CD4-positive, alpha-beta memory T cell (primary cell): Measurements from ENCODE around the gene SEC23IP. TPM values are rescaled to one million over a fixed set of nuclear protein-coding genes. Genes with fewer than 3 reads are reported as not detected.
A peak's percentile ranks its signal among the peaks of the same experiment; 100 is the strongest.

Experiments used
- CTCF ChIA-PET: fragments of 350-600 bp; sonication (Branson Sonifier 250); formaldehyde crosslinking; loops from one replicate; lab custom pipeline; 2021; ENCODE audit warnings: inconsistent platforms; ENCODE audit not compliant: partially characterized antibody; lab: Charles Lee
- POLR2A ChIA-PET: fragments of 350-600 bp; sonication (Branson Sonifier 250); formaldehyde crosslinking; loops from one replicate; lab custom pipeline; 2021; ENCODE audit not compliant: partially characterized antibody; lab: Charles Lee
- DNase-seq, 5 donors: peaks; one replicate each; pipeline versions ENCODE4 v3.0.0 to v3.0.0-alpha.2; 2020 to 2022; ENCODE audit warnings: mixed read lengths in 1 of 5
- H3K27ac ChIP-seq: one replicate; pipeline ENCODE4 v1.7.0; 2013; ENCODE audit warnings: low read depth, low read length
- H3K27me3 ChIP-seq: 2 replicates; pipeline ENCODE4 v1.7.0; 2013; ENCODE audit warnings: mild to moderate bottlenecking, low read length, moderate library complexity; ENCODE audit not compliant: insufficient read depth
- H3K36me3 ChIP-seq: 2 replicates; pipeline ENCODE4 v1.7.0; 2013; ENCODE audit warnings: mild to moderate bottlenecking, low read length, moderate library complexity; ENCODE audit not compliant: insufficient read depth
- H3K4me1 ChIP-seq: 2 replicates; pipeline ENCODE4 v1.7.0; 2013; ENCODE audit warnings: mild to moderate bottlenecking, low read length, moderate library complexity; ENCODE audit not compliant: insufficient read depth
- H3K4me3 ChIP-seq, 2 donors: one replicate each; pipeline ENCODE4 v1.7.0; 2013; ENCODE audit warnings: low read length in 2 of 2, mild to moderate bottlenecking in 1 of 2
- H3K9me3 ChIP-seq, 2 donors: one replicate each; pipeline ENCODE4 v1.7.0; 2013; ENCODE audit warnings: low read length in 2 of 2, control low read depth in 1 of 2; ENCODE audit not compliant: control insufficient read depth in 1 of 2
- H3K27ac Mint-ChIP-seq, 7 donors: one replicate each; pipeline ENCODE4 v1.8.0; 2020 to 2021; ENCODE audit warnings: mixed read lengths in 7 of 7, mild to moderate bottlenecking in 6 of 7, inconsistent platforms in 3 of 7, moderate library complexity in 3 of 7
- H3K27me3 Mint-ChIP-seq, 2 donors: one replicate each; pipeline ENCODE4 v1.8.0; 2020 to 2021; ENCODE audit warnings: mixed read lengths in 2 of 2
- H3K36me3 Mint-ChIP-seq, 2 donors: one replicate each; pipeline ENCODE4 v1.8.0; 2020 to 2021; ENCODE audit warnings: mixed read lengths in 2 of 2, inconsistent platforms in 1 of 2, mild to moderate bottlenecking in 1 of 2
- H3K4me1 Mint-ChIP-seq, 4 donors: one replicate each; pipeline ENCODE4 v1.8.0; 2020 to 2021; ENCODE audit warnings: mixed read lengths in 4 of 4, mild to moderate bottlenecking in 1 of 4
- H3K4me3 Mint-ChIP-seq, 8 donors: one replicate each; pipeline ENCODE4 v1.8.0; 2020 to 2021; ENCODE audit warnings: mixed read lengths in 8 of 8, mild to moderate bottlenecking in 7 of 8, moderate library complexity in 6 of 8, inconsistent platforms in 3 of 8
- H3K9me3 Mint-ChIP-seq, 8 donors: one replicate each; pipeline ENCODE4 v1.8.0; 2020 to 2021; ENCODE audit warnings: mixed read lengths in 8 of 8, mild to moderate bottlenecking in 5 of 8, inconsistent platforms in 3 of 8, moderate library complexity in 1 of 8
- intact Hi-C: fragments of 100-400 bp; cut with micrococcal nuclease; formaldehyde crosslinking; loops from one replicate; pipeline ENCODE4 v1.15.1; 2023
- polyA plus RNA-seq, 2 donors: library from polyadenylated mRNA; unstranded; fragments of 300-500 nt; fragmentation: Illumina TruSeq; gene quantifications; one replicate each; pipeline ENCODE4 v1.2.3, GENCODE V29; 2021
- total RNA-seq, 2 experiments: library from RNA; stranded (reverse); gene quantifications; one replicate each; pipeline ENCODE4 v1.2.3, GENCODE V29; 2021

Gene SEC23IP
- total and polyA plus RNA-seq, 4 experiments from 2014 or later: 51.6 to 70.0 (median 63.8) TPM

GRCh38 chr10:119893074-119893473, 544 bp downstream of the SEC23IP start:
- Histone ChIP-seq H3K4me1 (peaks cover 42% of the 10 kb centered on the region), H3K36me3 (no peaks in the 10 kb centered on the region), H3K27ac (peak overlapping the region; percentile 97), H3K9me3 (no peaks in the 10 kb centered on the region), H3K4me3 (peak overlapping the region; percentile 95 to 98), H3K27me3 (no peaks in the 10 kb centered on the region)
- no peak for DNase-seq
- H3K9me3 Mint-ChIP-seq: no peaks in the 10 kb centered on the region
- CTCF ChIA-PET: interaction anchor here (1.0 to 2.5 kb wide), 6 partner anchors 8 to 300 kb away, joined by 3 to 9 read pairs (median 4); partner anchors contain the start of gene INPP5F
- H3K4me3 Mint-ChIP-seq: peak overlapping the region; percentile 91 to 100 (median 99)
- intact Hi-C loops: no loop called here
- peaks cover 37 to 62% (median 49%) of the 10 kb centered on the region in 4 donors for H3K4me1 Mint-ChIP-seq
- H3K27ac Mint-ChIP-seq: peak overlapping the region; percentile 97 to 100 (median 99)
- no peaks in the 10 kb centered on the region for H3K27me3 Mint-ChIP-seq
- H3K36me3 Mint-ChIP-seq: peaks cover under 1 to 24% of the 10 kb centered on the region in 2 donors
- POLR2A ChIA-PET: interaction anchor here (0.7 to 7.4 kb wide), 12 partner anchors 8 to 1138 kb away, joined by 3 to 109 read pairs (median 4); partner anchors contain the start of genes CACUL1, INPP5F and MCMBP

GRCh38 chr10:119893845-119894427, 1.4 kb downstream of the SEC23IP start:
- CTCF ChIA-PET: interaction anchor here (0.7 to 2.5 kb wide), 2 partner anchors 21 to 143 kb away, joined by 3 to 9 read pairs; no protein-coding TSS in a partner anchor
- H3K4me3 Mint-ChIP-seq: peak overlapping the region; percentile 91 to 100 (median 99)
- Histone ChIP-seq H3K9me3 (no peaks in the 10 kb centered on the region), H3K4me3 (no peak overlapping the region), H3K27me3 (no peaks in the 10 kb centered on the region), H3K4me1 (peaks cover 49% of the 10 kb centered on the region), H3K27ac (peak overlapping the region; percentile 25), H3K36me3 (peaks cover 8% of the 10 kb centered on the region)
- POLR2A ChIA-PET: interaction anchor here (1.1 to 7.4 kb wide), 2 partner anchors 21 to 230 kb away, joined by 3 to 109 read pairs; partner anchors contain the start of gene MCMBP
- H3K9me3 Mint-ChIP-seq: no peaks in the 10 kb centered on the region
- peaks cover 45 to 66% (median 57%) of the 10 kb centered on the region in 4 donors for H3K4me1 Mint-ChIP-seq
- DNase-seq: no peak
- intact Hi-C loops: no loop called here
- no peaks in the 10 kb centered on the region for H3K27me3 Mint-ChIP-seq
- peaks cover 10 to 32% of the 10 kb centered on the region in 2 donors for H3K36me3 Mint-ChIP-seq
- H3K27ac Mint-ChIP-seq: peak overlapping the region; percentile 69 to 100 (median 99)

GRCh38 chr10:119896061-119896655, 3.6 kb downstream of the SEC23IP start:
- POLR2A ChIA-PET: interaction anchor here (0.6 to 7.4 kb wide), 3 partner anchors 20 to 24 kb away, joined by 3 to 109 read pairs (median 6); partner anchors contain the start of gene MCMBP
- H3K36me3 Mint-ChIP-seq: peaks cover 12 to 41% of the 10 kb centered on the region in 2 donors
- H3K27ac ChIP-seq: no peak overlapping the region

GRCh38 chr10:119896937-119897770, 4.6 kb downstream of the SEC23IP start:
- H3K4me1 Mint-ChIP-seq: peaks cover 50 to 73% (median 60%) of the 10 kb centered on the region in 4 donors
- Histone ChIP-seq H3K4me3 (no peak overlapping the region), H3K9me3 (no peaks in the 10 kb centered on the region), H3K27ac (no peak overlapping the region), H3K27me3 (no peaks in the 10 kb centered on the region), H3K4me1 (peaks cover 60% of the 10 kb centered on the region), H3K36me3 (peaks cover 12% of the 10 kb centered on the region)
- no peak for DNase-seq
- ChIA-PET CTCF (interaction anchor here (0.9 kb wide), 1 partner anchor 38 kb away, joined by 3 read pairs; no protein-coding TSS in a partner anchor), POLR2A (interaction anchor here (0.5 to 1.5 kb wide), 4 partner anchors 19 to 1175 kb away, joined by 3 to 6 read pairs (median 4); partner anchors contain the start of gene MCMBP)
- no peak overlapping the region for H3K4me3 Mint-ChIP-seq
- H3K9me3 Mint-ChIP-seq: no peaks in the 10 kb centered on the region
- no peaks in the 10 kb centered on the region for H3K27me3 Mint-ChIP-seq
- H3K27ac Mint-ChIP-seq: peak overlapping the region in 5 of 7 donors; percentile 19 to 83 (median 63)
- intact Hi-C loops: no loop called here
- H3K36me3 Mint-ChIP-seq: peaks cover 12 to 41% of the 10 kb centered on the region in 2 donors

More at GRCh38 chr10:119896061-119896655, 3.6 kb downstream of the SEC23IP start:
- H3K36me3 ChIP-seq: peaks cover 12% of the 10 kb centered on the region
- intact Hi-C loops: no loop called here
- no peaks in the 10 kb centered on the region for H3K27me3 ChIP-seq
- peaks cover 64% of the 10 kb centered on the region for H3K4me1 ChIP-seq
- no peaks in the 10 kb centered on the region for H3K27me3 Mint-ChIP-seq
- H3K4me1 Mint-ChIP-seq: peaks cover 50 to 75% (median 64%) of the 10 kb centered on the region in 4 donors
- no peak for DNase-seq
- no peaks in the 10 kb centered on the region for H3K9me3 ChIP-seq
- no peak overlapping the region for H3K4me3 ChIP-seq
- peak overlapping the region in 3 of 8 donors; percentile 2 to 31 (median 13) for H3K4me3 Mint-ChIP-seq
- H3K9me3 Mint-ChIP-seq: no peaks in the 10 kb centered on the region
- CTCF ChIA-PET: interaction anchor here (0.9 kb wide), 1 partner anchor 37 kb away, joined by 3 read pairs; no protein-coding TSS in a partner anchor
- peak overlapping the region; percentile 1 to 73 (median 49) for H3K27ac Mint-ChIP-seq

DNA sequence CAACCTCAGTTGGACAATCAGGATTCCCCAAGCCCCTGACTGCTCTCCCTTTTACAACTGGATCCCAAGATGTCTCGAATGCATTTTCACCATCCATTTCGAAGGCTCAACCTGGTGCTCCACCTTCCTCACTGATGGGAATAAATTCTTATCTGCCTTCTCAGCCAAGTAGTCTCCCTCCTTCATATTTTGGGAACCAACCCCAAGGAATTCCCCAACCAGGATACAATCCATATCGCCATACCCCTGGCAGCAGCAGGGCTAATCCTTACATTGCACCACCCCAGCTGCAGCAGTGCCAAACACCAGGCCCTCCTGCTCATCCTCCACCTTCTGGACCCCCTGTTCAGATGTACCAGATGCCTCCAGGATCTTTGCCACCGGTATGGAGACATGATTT, 6.0 kb downstream of the SEC23IP start:
- H3K27ac ChIP-seq: no peak overlapping the region
- POLR2A ChIA-PET: no interaction called here
- Mint-ChIP-seq H3K4me3 (peak overlapping the region in 3 of 8 donors; percentile 6 to 39 (median 15)), H3K4me1 (peaks cover 46 to 65% (median 52%) of the 10 kb centered on the region in 4 donors), H3K36me3 (peaks cover 21 to 44% of the 10 kb centered on the region in 2 donors), H3K27ac (peak overlapping the region in 2 of 7 donors; percentile 10 to 58), H3K27me3 (no peaks in the 10 kb centered on the region), H3K9me3 (no peaks in the 10 kb centered on the region)
- no peaks in the 10 kb centered on the region for H3K9me3 ChIP-seq
- peaks cover 52% of the 10 kb centered on the region for H3K4me1 ChIP-seq
- no peak for DNase-seq
- H3K27me3 ChIP-seq: no peaks in the 10 kb centered on the region
- no peak overlapping the region for H3K4me3 ChIP-seq
- intact Hi-C loops: no loop called here
- CTCF ChIA-PET: no interaction called here
- H3K36me3 ChIP-seq: peaks cover 22% of the 10 kb centered on the region

GRCh38 chr10:119903946-119904666, 11.6 kb downstream of the SEC23IP start:
- Histone ChIP-seq H3K27ac (no peak overlapping the region), H3K9me3 (no peaks in the 10 kb centered on the region), H3K36me3 (peaks cover 38% of the 10 kb centered on the region), H3K27me3 (no peaks in the 10 kb centered on the region), H3K4me1 (peaks cover 13% of the 10 kb centered on the region), H3K4me3 (no peak overlapping the region)
- H3K36me3 Mint-ChIP-seq: peaks cover 36 to 63% of the 10 kb centered on the region in 2 donors
- intact Hi-C loops: no loop called here
- peaks cover 4 to 15% (median 7%) of the 10 kb centered on the region in 4 donors for H3K4me1 Mint-ChIP-seq
- no peaks in the 10 kb centered on the region for H3K9me3 Mint-ChIP-seq
- POLR2A ChIA-PET: no interaction called here
- H3K27ac Mint-ChIP-seq: no peak overlapping the region
- CTCF ChIA-PET: no interaction called here
- DNase-seq: no peak
- H3K4me3 Mint-ChIP-seq: no peak overlapping the region
- no peaks in the 10 kb centered on the region for H3K27me3 Mint-ChIP-seq
